ENCODE measurements around the gene GCFC2. TPM values are rescaled to one million over a fixed set of nuclear protein-coding genes. Genes with fewer than 3 reads are reported as not detected.

The GCFC2 gene
- total RNA-seq, 6 experiments from 2014 or later = 9.8 to 16.0 (median 13.0) TPM

GRCh38 chr2:75640621-75641121 is 70.0 kb downstream of the GCFC2 start:
- DNase-seq = peak; percentile 76
- Mint-ChIP-seq H3K4me1 (ENCODE audit: low read depth) (peaks cover 23% of the 10 kb centered on the region), H3K4me3 (peak overlapping the region; percentile 64), H3K36me3 (ENCODE audit: low read depth) (no peaks in the 10 kb centered on the region), H3K9me3 (no peaks in the 10 kb centered on the region), H3K27ac (peak overlapping the region; percentile 67), H3K27me3 (ENCODE audit: insufficient read depth) (peaks cover 13% of the 10 kb centered on the region)
- peak; percentile 97 for TF ChIP-seq CTCF (IDR thresholded peaks at IDR 0.05)

GRCh38 chr2:75637568-75637967 is 73.1 kb downstream of the GCFC2 start:
- TF ChIP-seq CTCF (IDR thresholded peaks at IDR 0.05) = no peak; the same call in 1 of the 2 replicates
- DNase-seq = no peak
- Mint-ChIP-seq H3K9me3 (no peaks in the 10 kb centered on the region), H3K27me3 (ENCODE audit: insufficient read depth) (peaks cover 12% of the 10 kb centered on the region), H3K4me3 (no peak overlapping the region), H3K27ac (no peak overlapping the region), H3K36me3 (ENCODE audit: low read depth) (no peaks in the 10 kb centered on the region), H3K4me1 (ENCODE audit: low read depth) (peaks cover 20% of the 10 kb centered on the region)

DNA sequence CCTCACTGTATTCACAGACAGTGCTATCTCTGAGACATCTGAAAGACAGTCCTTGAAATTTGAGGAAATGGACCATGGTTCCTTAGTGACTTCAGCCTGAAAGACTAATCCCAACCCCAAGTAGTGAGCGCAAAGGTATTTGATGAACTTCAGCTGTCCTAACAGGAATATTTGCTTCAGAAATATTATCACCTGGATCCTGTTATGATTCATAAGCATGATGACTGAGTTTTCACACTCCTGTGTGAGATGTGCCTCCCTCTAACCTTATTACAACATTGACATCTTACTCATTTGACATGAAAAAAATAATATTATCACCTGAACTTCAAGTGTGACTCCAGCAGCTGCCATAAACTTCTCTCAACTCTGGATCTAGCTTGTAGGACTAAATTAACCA is 75.8 kb downstream of the GCFC2 start:
- no peak for TF ChIP-seq CTCF (IDR thresholded peaks at IDR 0.05)
- Mint-ChIP-seq H3K9me3 (no peaks in the 10 kb centered on the region), H3K27me3 (ENCODE audit: insufficient read depth) (peaks cover 12% of the 10 kb centered on the region), H3K27ac (no peak overlapping the region), H3K4me1 (ENCODE audit: low read depth) (peaks cover 16% of the 10 kb centered on the region), H3K36me3 (ENCODE audit: low read depth) (no peaks in the 10 kb centered on the region), H3K4me3 (no peak overlapping the region)
- DNase-seq = no peak

DNA sequence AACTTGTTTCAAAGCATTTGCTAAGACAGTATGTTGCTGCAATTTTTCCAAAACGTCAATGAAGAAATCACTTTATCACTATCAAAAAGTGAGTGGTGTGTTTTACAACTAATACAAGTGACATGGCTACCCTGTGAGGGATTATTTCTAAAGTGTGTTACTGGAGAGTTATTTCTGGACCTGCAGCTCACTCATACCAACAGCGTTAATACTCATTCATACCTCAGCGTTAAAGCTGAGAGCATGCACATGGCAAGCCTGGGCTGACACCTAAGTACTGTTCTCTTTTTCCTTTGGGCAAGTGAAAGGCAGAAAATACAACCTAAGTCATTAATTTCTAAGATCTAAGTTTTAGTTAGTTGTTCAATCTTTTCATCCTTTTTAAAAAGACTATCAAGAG is 77.1 kb downstream of the GCFC2 start:
- no peak for TF ChIP-seq CTCF (IDR thresholded peaks at IDR 0.05)
- H3K27ac Mint-ChIP-seq = no peak overlapping the region
- no peaks in the 10 kb centered on the region for H3K36me3 Mint-ChIP-seq (ENCODE audit: low read depth)
- DNase-seq = no peak
- peaks cover 12% of the 10 kb centered on the region for H3K27me3 Mint-ChIP-seq (ENCODE audit: insufficient read depth)
- no peak overlapping the region for H3K4me3 Mint-ChIP-seq
- H3K9me3 Mint-ChIP-seq = no peaks in the 10 kb centered on the region
- H3K4me1 Mint-ChIP-seq (ENCODE audit: low read depth) = peaks cover 16% of the 10 kb centered on the region

DNA sequence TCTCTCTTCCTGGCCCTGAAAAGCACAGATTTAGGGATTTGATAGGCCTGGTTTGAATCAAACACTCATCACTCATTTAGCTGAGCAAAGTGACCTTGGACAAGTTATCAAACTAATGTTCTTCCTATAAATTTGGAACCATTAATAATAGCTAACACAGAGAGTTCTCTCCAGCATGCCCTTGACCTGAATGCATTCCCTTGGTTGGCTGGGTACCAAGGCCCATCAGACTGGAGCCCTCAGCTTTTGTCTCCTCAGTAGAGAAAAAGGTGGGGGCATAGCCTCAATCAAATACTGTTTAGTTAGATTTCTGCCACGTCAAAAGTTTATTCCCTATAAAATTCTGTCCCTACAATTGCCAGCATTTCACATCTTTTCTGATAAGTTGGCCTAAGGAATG is 77.9 kb downstream of the GCFC2 start:
- Mint-ChIP-seq H3K36me3 (ENCODE audit: low read depth) (no peaks in the 10 kb centered on the region), H3K9me3 (no peaks in the 10 kb centered on the region), H3K27me3 (ENCODE audit: insufficient read depth) (peaks cover 9% of the 10 kb centered on the region), H3K4me1 (ENCODE audit: low read depth) (peaks cover 16% of the 10 kb centered on the region), H3K27ac (no peak overlapping the region), H3K4me3 (no peak overlapping the region)
- DNase-seq = no peak
- TF ChIP-seq CTCF (IDR thresholded peaks at IDR 0.05) = no peak

Measured in HFFc6 (cell line).